ENCODE data around the gene UBB.

UBB gene

DNA sequence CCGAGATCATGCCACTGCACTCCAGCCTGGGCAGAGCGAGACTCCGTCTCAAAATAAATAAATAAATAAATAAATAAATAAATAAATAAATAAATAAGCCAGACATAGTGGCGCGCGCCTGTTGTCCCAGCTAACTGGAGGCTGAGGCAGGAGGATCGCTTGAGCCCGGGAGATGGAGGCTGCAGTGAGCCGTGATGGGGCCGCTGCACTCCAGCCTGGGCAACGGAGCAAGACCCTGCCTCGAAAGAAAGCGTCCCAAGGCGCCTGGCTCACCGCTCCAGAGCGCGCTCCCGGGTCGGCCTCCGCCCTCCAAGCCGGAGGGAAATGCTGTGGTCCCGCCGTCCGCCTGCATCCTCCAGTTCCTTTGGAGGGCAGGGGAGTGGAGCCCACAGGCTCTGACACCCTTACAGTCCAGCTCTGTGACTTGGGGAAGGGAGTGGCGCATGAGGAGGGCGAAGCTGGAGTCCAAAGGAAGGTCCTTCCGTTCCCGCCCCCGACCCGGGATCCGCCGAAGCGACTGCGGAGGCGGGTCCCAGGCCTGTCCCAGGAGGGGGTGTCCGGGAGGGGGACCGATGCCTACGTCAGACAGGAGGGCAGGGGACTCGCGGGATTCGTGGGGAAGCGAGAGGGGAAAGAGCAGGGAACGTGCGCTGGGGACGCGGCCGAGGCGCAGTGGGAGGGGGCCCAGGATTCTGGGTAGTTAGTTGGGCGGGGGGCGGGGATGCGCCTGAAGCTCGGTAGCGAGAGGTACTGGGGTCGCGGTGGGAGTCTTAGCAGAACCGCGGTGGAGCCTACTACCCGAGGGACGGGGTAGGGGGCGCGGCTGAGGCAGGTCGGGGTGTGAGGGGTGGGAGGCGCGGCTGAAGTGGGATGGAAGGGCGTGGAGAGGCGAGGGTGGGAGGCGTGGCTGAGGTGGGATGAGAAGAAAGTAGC is 26.1 kb downstream of the UBB start:
- no peak for DNase-seq (ENCODE audit: low read depth)
- peak overlapping the region; percentile 66 for H3K4me3 ChIP-seq (ENCODE audit: low read depth, low read length)
- TF ChIP-seq, protein P1, sequence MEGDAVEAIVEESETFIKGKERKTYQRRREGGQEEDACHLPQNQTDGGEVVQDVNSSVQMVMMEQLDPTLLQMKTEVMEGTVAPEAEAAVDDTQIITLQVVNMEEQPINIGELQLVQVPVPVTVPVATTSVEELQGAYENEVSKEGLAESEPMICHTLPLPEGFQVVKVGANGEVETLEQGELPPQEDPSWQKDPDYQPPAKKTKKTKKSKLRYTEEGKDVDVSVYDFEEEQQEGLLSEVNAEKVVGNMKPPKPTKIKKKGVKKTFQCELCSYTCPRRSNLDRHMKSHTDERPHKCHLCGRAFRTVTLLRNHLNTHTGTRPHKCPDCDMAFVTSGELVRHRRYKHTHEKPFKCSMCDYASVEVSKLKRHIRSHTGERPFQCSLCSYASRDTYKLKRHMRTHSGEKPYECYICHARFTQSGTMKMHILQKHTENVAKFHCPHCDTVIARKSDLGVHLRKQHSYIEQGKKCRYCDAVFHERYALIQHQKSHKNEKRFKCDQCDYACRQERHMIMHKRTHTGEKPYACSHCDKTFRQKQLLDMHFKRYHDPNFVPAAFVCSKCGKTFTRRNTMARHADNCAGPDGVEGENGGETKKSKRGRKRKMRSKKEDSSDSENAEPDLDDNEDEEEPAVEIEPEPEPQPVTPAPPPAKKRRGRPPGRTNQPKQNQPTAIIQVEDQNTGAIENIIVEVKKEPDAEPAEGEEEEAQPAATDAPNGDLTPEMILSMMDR (conservative IDR thresholded peaks at IDR 0.05; ENCODE audit: low read depth, low read length): no peak

DNA sequence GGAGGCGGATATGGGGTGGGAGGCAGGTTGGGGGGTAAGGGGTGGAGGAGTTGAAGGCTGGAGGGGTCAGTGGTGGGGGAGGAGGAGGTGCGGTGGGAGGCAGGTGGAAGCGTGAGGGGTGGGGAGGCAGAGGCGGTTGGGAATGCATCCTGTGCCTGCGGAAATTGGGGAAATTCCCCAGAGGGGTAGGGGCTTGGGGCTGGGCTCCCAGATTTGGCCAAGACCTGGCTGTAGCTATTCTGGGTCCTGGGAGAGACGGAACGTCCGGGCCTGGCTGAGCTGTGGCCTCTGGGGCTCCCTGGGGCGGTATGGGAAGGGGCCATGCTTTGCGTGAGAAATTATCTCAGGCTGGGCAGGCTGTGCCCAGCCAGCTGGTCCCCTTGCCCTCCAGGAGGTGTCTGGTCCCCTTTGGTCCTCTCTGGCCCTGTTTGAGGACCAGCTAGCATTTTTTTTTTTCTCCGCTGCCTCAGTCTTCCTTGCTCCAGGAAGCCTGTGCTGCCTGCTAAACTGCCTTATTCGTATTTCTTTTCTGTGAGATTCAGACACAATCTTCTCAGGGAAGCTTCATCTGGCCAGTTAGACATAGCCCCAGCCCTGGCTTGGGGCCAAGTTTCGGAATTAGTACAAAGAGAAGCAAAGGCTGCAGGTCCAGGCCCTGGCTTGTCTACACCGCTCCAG is 27.2 kb downstream of the UBB start:
- peak; percentile 81 for DNase-seq (ENCODE audit: low read depth)
- H3K4me3 ChIP-seq (ENCODE audit: low read depth, low read length): peak overlapping the region; percentile 13
- TF ChIP-seq, protein P1 (conservative IDR thresholded peaks at IDR 0.05; ENCODE audit: low read depth, low read length): no peak

DNA sequence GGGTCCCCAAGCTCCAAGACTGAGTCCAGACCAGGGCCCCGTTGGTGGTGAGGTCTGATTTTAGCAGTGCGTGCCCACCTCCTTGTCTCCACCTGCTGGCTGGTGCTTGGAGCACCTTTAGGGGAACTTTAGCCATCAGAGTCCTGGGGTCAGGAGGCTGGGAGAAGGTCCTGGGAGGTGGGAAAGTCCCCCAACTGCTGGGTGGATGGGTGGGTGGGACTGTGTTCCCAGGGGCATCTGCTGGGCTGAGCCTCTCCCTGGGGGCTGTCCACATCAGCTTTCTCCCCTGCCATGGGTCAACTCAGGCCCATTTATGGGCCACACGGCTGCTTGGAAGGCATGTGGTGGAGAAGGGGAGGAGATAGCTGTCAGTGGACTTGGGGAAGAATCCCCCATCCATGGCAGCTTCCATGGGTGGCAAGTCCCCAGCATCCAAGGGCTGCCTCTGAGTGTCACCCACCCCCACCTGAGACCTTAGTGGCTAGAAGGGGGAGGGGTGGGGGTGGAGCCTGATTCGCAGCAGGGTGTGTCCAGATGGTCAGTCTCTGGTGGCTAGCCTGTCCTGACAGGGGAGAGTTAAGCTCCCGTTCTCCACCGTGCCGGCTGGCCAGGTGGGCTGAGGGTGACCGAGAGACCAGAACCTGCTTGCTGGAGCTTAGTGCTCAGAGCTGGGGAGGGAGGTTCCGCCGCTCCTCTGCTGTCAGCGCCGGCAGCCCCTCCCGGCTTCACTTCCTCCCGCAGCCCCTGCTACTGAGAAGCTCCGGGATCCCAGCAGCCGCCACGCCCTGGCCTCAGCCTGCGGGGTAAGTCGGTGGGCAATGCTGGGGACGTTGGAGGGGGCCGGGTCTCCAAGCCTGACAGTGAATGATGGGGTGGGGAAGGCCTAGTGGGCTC is 34.4 kb downstream of the UBB start, which contains the start of gene TRPV2:
TSS of gene TRPV2 (plus strand) at position 541 of the 894 bp plus-strand sequence. CDS start 2,098 bp downstream, outside the sequence.
- peak within 1 kb of the TSS; percentile 65 for H3K4me3 ChIP-seq (ENCODE audit: low read depth, low read length)
- TF ChIP-seq, protein P1 (conservative IDR thresholded peaks at IDR 0.05; ENCODE audit: low read depth, low read length): peak; percentile 32
- no peak for DNase-seq (ENCODE audit: low read depth)

DNA sequence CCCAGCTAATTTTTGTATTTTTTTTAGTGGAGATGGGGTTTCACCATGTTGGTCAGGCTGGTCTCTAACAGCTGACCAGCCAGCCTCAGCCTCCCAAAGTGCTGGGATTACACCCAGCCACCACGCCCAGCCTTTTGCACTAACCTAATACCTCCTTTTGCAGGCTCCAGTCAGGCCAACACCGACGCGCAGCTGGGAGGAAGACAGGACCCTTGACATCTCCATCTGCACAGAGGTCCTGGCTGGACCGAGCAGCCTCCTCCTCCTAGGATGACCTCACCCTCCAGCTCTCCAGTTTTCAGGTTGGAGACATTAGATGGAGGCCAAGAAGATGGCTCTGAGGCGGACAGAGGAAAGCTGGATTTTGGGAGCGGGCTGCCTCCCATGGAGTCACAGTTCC is 36.5 kb downstream of the UBB start:
- H3K4me3 ChIP-seq (ENCODE audit: low read depth, low read length): no peak overlapping the region
- DNase-seq (ENCODE audit: low read depth): no peak
- TF ChIP-seq, protein P1 (conservative IDR thresholded peaks at IDR 0.05; ENCODE audit: low read depth, low read length): no peak

DNA sequence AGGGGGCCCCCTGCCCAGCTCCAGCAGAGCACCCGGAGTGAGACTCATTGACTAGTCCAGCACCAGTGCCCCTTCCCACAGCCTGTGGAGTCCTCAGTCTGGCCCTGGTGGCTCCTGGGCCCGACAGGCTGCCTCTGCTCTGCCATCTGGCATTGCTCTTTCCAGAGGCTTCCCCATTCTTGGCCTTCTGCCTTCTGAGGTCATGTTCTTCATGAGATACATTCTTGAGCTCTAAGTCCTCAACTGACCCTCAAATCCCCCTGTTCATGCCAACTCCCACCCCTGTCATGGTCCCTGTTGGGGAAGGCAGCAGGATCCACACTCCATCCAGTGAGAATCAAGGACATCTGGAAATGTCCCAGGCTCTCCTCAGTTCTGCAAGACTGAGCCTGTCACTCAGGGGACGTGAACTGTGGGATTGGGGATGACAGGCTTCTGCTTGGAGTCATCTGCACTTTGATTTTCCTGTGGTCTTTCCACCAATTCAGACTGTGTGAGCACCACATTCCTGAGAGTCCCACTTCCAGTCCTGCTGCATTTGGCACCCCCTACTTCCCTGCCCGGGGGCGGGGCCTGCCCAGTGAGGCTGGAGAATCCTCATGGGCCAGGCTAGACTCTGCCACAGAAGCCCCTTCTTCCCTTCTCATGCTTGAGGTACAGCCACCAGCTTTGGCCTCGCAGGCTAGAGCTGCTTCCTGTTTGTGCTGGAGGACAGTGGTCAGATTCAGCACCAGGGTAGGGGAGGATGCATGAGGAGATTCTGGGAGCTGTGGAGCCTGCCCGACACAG is 37.2 kb downstream of the UBB start:
- TF ChIP-seq, protein P1 (conservative IDR thresholded peaks at IDR 0.05; ENCODE audit: low read depth, low read length): no peak
- H3K4me3 ChIP-seq (ENCODE audit: low read depth, low read length): no peak overlapping the region
- DNase-seq (ENCODE audit: low read depth): no peak

DNA sequence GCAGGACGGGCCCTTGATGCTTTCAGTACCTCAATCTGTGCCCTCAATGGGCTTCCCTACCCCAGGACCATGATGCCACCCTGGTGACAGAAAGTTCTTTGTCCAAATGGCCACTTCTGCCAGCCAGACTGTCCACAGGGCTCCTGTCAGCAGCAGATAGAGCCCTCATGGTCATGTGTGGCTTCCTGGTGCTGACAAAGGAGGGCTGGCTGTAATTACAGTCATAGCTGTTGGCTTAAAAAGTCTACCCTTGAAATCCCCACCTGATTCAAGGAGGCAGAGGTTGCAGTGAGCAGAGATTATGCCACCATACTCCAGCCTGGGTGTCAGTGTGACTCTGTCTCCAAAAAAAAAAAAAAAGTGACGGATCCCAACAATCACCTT is 37.8 kb downstream of the UBB start:
- H3K4me3 ChIP-seq (ENCODE audit: low read depth, low read length): no peak overlapping the region
- no peak for DNase-seq (ENCODE audit: low read depth)
- TF ChIP-seq, protein P1 (conservative IDR thresholded peaks at IDR 0.05; ENCODE audit: low read depth, low read length): no peak
